Mucosa of descending colon (tissue), 3 donors: Measurements from ENCODE around the gene HOXA3. TPM values are rescaled to one million over a fixed set of nuclear protein-coding genes. Genes with fewer than 3 reads are reported as not detected.

ENCODE experiments used
- ATAC-seq: fragments of 200-7000 bp; cut with Tn5 transposase; one replicate; pipeline ENCODE4 v1.9.1; 2020; ENCODE audit warnings: mild to moderate bottlenecking, moderate library complexity
- DNase-seq, 3 donors: peaks; one replicate each; pipeline ENCODE4 v3.0.0-alpha.2; 2020
- H3K36me3 ChIP-seq: fragments of 200-600 bp; one replicate; pipeline ENCODE4 v1.8.0; 2021; ENCODE audit warnings: low read depth, mild to moderate bottlenecking
- H3K4me1 ChIP-seq: fragments of 200-600 bp; one replicate; pipeline ENCODE4 v1.8.0; 2021; ENCODE audit warnings: low read depth, mild to moderate bottlenecking
- H3K4me3 ChIP-seq: fragments of 200-600 bp; one replicate; pipeline ENCODE4 v1.8.0; 2021; ENCODE audit warnings: mild to moderate bottlenecking
- H3K9me3 ChIP-seq: fragments of 200-600 bp; one replicate; pipeline ENCODE4 v1.8.0; 2021; ENCODE audit warnings: mild to moderate bottlenecking
- intact Hi-C, 2 donors: fragments of 100-400 bp; cut with DNase I in 1 of 2; cut with micrococcal nuclease in 1 of 2; formaldehyde crosslinking; loops; one replicate each; pipeline versions ENCODE4 v1.11.0 to v1.11.1; 2022; cut with DNase I, micrococcal nuclease
- total RNA-seq, 3 donors: library from RNA; stranded (reverse); fragmentation: NEBNext Ultra II Directional in 2 of 3; extraction: Animal tissue kit (Norgen Biotek cat#: 25700) in 2 of 3; gene quantifications; one replicate each; pipeline versions ENCODE4 v1.2.1 to v1.2.4, GENCODE V29; 2021 to 2023
- TF ChIP-seq, protein P1 (sequence below): fragments of 200-600 bp; IDR thresholded peaks from one replicate; pipeline ENCODE4 v1.8.0; 2022; ENCODE audit warnings: antibody characterized with exemption, mild to moderate bottlenecking
- donor health status: DM: no; HTN: no; CAD: no; lungs with moderate emphysema.
- donor health status: DM: no; HTN: no; CAD: no.
- donor health status: DM: no; HTN: yes; CAD: no.

The HOXA3 gene
- total RNA-seq, 3 donors from 2014 or later: 19.9 to 38.1 (median 20.5) TPM

DNA sequence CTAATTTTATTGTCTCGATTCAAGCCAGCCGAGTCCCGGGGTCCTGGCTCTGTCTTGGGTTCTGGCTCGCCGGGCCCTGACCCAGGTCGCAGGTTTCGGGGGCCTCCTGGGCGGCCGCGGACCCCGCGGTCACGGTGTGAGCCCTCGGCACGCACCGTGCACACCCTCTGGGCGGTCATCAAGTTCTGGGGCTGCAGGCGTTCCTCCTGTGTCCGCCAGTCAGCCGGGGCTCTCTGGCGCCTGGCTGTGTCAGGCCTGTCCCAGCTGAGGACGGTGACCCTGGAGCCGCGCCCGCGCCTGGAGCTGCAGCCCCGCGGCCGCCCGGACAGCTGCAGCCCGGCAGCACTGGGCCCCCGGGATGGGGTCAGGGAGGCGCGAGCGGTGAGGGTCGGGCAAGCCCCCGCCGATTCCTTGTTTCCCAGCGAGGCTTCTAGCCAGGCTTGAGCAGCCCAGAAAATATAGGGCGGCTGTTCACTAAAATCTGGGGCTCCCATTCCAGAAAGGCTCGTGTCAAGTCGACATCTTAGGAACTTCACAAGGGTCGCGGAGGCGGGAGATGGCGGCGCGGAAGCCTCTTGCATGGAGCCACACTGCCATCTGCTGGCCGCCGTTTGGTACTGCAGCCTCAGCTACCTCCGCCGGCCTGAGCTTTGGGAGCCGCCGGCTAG lies 8.3 kb upstream of the HOXA3 start:
- Histone ChIP-seq H3K4me3 (peak overlapping the region; percentile 15), H3K9me3 (no peaks in the 10 kb centered on the region), H3K4me1 (peaks cover 19% of the 10 kb centered on the region), H3K36me3 (no peaks in the 10 kb centered on the region)
- peak; percentile 70 for ATAC-seq
- intact Hi-C loops: loop anchor here (5.0 to 10.0 kb wide), 2 partner anchors 793 to 1296 kb away; no protein-coding TSS in a partner anchor
- TF ChIP-seq, protein P1, sequence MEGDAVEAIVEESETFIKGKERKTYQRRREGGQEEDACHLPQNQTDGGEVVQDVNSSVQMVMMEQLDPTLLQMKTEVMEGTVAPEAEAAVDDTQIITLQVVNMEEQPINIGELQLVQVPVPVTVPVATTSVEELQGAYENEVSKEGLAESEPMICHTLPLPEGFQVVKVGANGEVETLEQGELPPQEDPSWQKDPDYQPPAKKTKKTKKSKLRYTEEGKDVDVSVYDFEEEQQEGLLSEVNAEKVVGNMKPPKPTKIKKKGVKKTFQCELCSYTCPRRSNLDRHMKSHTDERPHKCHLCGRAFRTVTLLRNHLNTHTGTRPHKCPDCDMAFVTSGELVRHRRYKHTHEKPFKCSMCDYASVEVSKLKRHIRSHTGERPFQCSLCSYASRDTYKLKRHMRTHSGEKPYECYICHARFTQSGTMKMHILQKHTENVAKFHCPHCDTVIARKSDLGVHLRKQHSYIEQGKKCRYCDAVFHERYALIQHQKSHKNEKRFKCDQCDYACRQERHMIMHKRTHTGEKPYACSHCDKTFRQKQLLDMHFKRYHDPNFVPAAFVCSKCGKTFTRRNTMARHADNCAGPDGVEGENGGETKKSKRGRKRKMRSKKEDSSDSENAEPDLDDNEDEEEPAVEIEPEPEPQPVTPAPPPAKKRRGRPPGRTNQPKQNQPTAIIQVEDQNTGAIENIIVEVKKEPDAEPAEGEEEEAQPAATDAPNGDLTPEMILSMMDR: peak; percentile 99
- DNase-seq: peak; percentile 93 to 94 (median 94)

DNA sequence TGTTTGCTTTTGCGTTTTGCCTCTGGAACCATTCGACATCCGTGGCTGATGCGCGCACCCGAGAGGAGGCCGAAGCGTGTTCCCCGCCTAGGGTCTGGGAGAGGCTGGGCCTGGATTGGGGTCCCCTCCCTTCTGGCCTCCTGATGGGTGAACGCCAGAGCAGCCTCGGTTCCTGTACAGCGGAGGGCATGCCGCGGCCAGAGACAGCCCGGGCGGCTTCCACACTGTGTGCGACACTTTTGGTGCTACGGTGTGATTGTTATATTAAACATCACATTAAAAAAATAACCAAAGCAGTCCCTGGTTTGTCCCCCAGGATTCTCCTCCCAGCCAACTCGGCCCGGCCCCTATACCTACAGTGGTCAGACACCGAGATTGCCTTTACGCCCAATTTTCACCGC lies 7.8 kb upstream of the HOXA3 start:
- no peaks in the 10 kb centered on the region for H3K36me3 ChIP-seq
- TF ChIP-seq, protein P1: no peak
- ATAC-seq (no peak), DNase-seq (peak in 2 of 3 donors; percentile 61 to 66)
- peaks cover 22% of the 10 kb centered on the region for H3K4me1 ChIP-seq
- intact Hi-C loops: loop anchor here (5.0 to 10.0 kb wide), 2 partner anchors 793 to 1295 kb away; no protein-coding TSS in a partner anchor
- no peak overlapping the region for H3K4me3 ChIP-seq
- H3K9me3 ChIP-seq: no peaks in the 10 kb centered on the region

DNA sequence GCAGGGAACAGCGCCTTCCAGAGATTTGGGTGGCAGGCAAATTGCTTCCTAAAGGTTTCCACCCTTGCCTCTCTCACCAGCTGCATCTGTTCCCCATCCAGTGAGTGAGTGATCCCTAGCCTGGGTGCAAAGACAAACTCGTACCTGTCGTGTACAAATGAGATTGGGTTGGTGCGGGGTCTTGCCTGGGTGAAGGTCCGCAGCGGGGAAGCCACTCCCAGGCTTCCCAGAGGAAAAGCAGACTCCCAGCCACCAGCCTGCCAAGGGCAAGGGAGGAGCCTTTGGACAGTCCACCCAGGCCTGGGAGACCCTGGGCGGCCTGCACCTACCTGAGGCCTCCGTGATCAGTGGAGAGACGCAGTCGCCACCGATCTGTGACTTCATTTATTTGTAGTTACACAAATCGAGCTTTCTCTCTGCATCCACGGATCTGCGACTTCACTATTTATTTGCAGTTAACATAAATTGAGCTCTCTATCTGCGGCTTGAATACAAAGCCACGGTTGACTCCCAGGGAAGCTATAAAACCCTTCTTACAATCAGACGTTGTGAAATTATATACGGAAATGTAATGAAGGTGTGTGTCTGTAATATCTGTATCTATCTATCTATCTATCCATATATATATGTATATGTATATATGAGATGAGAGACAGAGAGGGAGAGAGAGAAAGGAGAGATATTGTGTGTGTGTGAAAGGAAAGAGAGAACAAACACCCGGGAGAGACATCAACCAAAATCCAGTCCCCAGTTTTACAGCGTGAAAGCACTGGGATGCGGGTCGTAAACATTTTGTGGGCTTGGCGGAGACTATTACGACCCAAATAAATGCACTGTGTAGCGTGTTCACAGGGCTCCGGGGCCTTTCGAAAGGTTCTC lies 7.1 kb upstream of the HOXA3 start:
- TF ChIP-seq, protein P1: no peak
- Histone ChIP-seq H3K4me1 (peaks cover 29% of the 10 kb centered on the region), H3K9me3 (no peaks in the 10 kb centered on the region), H3K36me3 (no peaks in the 10 kb centered on the region), H3K4me3 (no peak overlapping the region)
- no peak for ATAC-seq
- intact Hi-C loops: loop anchor here (5.0 to 10.0 kb wide), 3 partner anchors 785 to 1295 kb away; no protein-coding TSS in a partner anchor
- DNase-seq: peak in 1 of 3 donors; percentile 69

DNA sequence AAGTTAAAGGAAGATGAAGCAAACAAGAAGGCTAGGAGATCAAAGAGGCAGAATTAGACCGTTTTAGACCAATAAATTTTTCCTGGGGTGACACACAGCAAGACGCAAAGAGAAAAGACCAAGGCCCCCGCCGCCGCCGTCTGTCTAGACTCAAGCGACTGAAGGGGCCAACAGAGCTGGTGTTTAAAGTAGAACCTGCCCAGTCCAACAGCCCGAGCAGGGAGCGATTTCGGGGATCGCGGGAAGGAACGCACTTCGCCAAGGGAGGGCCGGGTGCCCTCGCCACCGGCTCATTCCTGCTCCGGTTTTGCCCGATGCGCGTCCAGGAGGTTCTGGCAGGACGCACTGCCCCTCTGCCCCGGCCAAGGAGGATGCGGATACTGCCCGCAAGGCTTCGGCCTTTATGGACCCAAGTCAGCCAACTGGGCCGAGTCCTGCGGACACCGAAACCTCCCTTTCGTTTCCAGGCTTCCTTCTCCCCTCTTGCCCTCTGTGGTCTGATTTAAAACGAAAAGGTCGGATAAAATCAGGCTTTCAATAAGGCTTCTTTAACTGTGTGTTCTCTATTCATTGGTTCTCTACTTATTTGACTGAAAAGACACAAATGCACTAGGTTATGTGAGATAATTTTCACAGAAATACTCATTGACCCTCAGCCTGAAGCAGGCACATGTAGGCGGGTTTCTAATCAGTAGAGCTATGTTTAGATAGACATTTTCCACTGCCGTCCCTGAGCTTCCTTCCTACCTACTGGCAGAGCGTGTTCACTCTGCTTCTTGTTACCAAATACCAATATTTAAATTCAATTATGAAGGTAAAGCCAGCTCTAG lies 6.3 kb upstream of the HOXA3 start:
- TF ChIP-seq, protein P1: no peak
- no peak for ATAC-seq
- no peak overlapping the region for H3K4me3 ChIP-seq
- H3K4me1 ChIP-seq: peaks cover 36% of the 10 kb centered on the region
- H3K36me3 ChIP-seq: no peaks in the 10 kb centered on the region
- no peaks in the 10 kb centered on the region for H3K9me3 ChIP-seq
- intact Hi-C loops: loop anchor here in 1 of 2 donors (10.0 kb wide), 1 partner anchor 784 kb away; no protein-coding TSS in a partner anchor
- peak in 1 of 3 donors; percentile 63 for DNase-seq
